Measurements from ENCODE around the gene SEC62.

- TF ChIP-seq, protein P1, sequence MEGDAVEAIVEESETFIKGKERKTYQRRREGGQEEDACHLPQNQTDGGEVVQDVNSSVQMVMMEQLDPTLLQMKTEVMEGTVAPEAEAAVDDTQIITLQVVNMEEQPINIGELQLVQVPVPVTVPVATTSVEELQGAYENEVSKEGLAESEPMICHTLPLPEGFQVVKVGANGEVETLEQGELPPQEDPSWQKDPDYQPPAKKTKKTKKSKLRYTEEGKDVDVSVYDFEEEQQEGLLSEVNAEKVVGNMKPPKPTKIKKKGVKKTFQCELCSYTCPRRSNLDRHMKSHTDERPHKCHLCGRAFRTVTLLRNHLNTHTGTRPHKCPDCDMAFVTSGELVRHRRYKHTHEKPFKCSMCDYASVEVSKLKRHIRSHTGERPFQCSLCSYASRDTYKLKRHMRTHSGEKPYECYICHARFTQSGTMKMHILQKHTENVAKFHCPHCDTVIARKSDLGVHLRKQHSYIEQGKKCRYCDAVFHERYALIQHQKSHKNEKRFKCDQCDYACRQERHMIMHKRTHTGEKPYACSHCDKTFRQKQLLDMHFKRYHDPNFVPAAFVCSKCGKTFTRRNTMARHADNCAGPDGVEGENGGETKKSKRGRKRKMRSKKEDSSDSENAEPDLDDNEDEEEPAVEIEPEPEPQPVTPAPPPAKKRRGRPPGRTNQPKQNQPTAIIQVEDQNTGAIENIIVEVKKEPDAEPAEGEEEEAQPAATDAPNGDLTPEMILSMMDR (IDR thresholded peaks at IDR 0.05; ENCODE audit: low read length), result no peak
- TF ChIP-seq EZH2 (optimal IDR thresholded peaks at IDR 0.05; ENCODE audit: low read depth, low read length), result no peak
These were observed 76.9 kb downstream of the SEC62 start for GRCh38 chr3:170043506-170043905.

All from MM.1S (cell line).